VCaP (cell line): Measurements from ENCODE around the gene GSTT4.

Source experiments
- H3K27ac ChIP-seq: fragments of 450-650 bp; 2 replicates; pipeline ENCODE4 v1.5.1; 2017
- CTCF ChIP-seq: fragments of 450-650 bp; conservative IDR thresholded peaks from 2 replicates; pipeline ENCODE4 v1.5.1; 2017; ENCODE audit warnings: mild to moderate bottlenecking, moderate library complexity

Gene GSTT4

DNA sequence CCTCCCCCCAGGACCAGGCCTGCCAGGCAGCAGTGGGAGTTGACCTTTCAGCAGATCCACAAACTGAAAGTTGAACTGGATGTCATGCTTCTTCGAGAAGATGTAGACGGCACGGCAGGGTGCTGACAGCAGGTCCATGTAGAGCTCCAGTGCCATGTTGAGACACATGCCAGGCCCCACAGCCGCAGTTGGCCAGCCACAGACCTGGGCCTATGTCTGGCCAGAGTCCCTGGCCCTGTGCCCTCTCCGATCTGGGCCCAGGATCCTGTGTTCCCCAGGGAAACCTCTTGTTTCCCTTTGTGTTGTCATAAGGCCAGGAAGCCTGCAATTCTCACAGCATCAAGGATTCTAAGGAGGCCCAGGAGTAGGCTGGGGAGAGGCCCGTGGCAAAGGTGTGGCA, at the start of gene GSTT4:
Gene GSTT4, minus strand, starts transcription at position 253 of the 400 bp plus-strand sequence. Its CDS starts 97 bp downstream, at position 156.
- no peak within 1 kb of the TSS; the same call in 1 of the 2 replicates for H3K27ac ChIP-seq
- TF ChIP-seq CTCF = no peak

- no peak for TF ChIP-seq CTCF
- H3K27ac ChIP-seq = no peak overlapping the region
These were observed 49.1 kb upstream of the GSTT4 start for GRCh38 chr22:24054356-24054755.

DNA sequence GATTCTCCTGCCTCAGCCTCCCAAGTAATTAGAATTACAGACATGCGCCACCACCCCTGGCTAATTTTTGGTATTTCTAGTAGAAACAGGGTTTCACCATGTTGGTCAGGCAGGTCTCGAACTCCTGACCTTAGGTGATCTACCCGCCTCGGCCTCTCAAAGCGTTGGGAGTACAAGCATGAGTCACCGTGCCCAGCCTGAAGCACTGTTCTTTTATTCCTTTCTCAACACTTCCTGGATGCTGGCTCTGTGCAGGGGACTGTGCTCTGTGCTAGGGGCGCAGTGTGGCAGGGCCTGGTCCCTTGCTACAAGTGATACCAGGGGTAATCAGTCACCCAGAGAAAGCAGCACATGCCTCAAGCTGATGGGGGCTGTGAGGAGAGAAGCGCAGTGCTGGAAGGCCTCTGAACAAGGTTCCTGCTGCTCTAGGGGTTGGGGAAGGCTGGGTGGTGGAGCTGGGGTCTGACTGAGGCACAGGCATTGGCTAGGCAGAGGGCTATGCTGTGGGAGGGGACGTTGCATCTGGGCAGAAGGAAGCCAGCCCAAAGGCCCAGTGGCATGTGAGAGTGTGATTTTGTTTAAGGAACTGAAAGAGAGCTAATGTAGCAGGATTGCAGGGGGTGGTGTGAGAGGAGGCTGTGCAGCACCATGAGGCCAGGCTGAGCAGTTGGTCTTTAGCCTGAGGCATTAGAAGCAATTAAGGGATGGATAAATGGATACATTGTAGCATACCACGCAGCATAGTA, 48.4 kb upstream of the GSTT4 start:
- TF ChIP-seq CTCF = no peak
- no peak overlapping the region for H3K27ac ChIP-seq

GRCh38 chr22:24051568-24051967, 46.3 kb upstream of the GSTT4 start:
- no peak for TF ChIP-seq CTCF
- H3K27ac ChIP-seq = no peak overlapping the region

DNA sequence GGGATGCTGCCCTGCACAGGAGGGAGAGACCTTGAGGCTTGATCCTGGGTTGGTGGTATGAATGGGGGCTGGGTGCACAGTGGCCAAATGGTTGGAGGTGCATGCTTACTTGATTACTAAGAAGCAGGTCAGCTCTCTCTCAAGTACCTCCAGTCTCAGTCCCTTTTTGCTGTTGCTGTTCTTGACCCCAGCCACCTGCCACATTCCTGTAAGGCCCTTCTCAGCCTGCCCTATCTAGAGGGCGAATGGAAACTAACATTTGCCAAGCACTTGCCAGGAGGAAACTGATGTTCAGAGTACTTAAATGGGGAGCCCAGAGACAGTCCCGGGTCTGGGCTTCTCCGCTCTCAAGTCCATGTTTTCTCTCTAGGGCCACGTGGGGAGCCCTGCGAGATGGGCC, 45.8 kb upstream of the GSTT4 start:
- H3K27ac ChIP-seq = no peak overlapping the region
- TF ChIP-seq CTCF = no peak

DNA sequence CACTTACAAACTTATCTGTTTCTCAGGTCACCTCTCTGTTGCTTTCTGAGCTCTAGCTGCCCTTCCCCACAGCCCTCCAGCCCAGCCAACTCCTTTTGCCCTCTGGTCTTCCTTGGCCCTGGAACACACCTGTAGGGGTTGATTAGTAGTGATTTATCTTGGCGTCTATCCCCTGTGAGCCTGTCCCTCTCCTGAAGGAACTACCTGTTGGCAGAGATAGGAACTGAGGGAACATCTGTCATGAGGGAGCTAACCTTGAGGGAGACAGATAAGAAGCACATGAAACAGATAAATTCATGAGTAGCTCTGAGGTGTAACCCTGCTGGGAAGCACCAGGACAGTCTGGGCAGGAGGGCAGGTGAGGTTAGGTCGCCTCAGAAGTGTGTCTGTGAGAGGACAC, 44.7 kb upstream of the GSTT4 start:
- H3K27ac ChIP-seq = no peak overlapping the region
- TF ChIP-seq CTCF = no peak

GRCh38 chr22:24049211-24049610, 44.0 kb upstream of the GSTT4 start:
- TF ChIP-seq CTCF = no peak
- H3K27ac ChIP-seq = no peak overlapping the region
